Measurements from ENCODE around the gene MCC.

- TF ChIP-seq CTCF (IDR thresholded peaks at IDR 0.05 in 4 of 5, conservative IDR thresholded peaks at IDR 0.05 in 1 of 5) = no peak
- TF ChIP-seq POLR2A (IDR thresholded peaks at IDR 0.05) = no peak
Measured at GRCh38 chr5:113213551-113214425, 274.5 kb downstream of the MCC start.
